Stimulated activated CD8-positive, alpha-beta memory T cell treated with anti-CD3 and anti-CD28 coated beads, Interleukin-2, amount 100 ng/mL, for 48 hours (primary cell): ENCODE results near the gene PCDHGA1.
A peak's percentile ranks its signal among the peaks of the same experiment; 100 is the strongest.

Source experiments
- DNase-seq, 2 donors: peaks; one replicate each; pipeline ENCODE4 v3.0.0-alpha.2; 2020; ENCODE audit warnings: low read depth in 2 of 2

PCDHGA1 gene

GRCh38 chr5:141529873-141530272, 199.6 kb downstream of the PCDHGA1 start:
- DNase-seq, result no peak

GRCh38 chr5:141532726-141533125, 202.4 kb downstream of the PCDHGA1 start:
- DNase-seq, result no peak

- no peak for DNase-seq
Observed at GRCh38 chr5:141533897-141534296, 203.6 kb downstream of the PCDHGA1 start.

- DNase-seq, result no peak
Observed at GRCh38 chr5:141534492-141535213, 204.3 kb downstream of the PCDHGA1 start.

- no peak for DNase-seq
Observed at GRCh38 chr5:141543053-141543452, 212.7 kb downstream of the PCDHGA1 start.

- DNase-seq, result no peak
Observed at GRCh38 chr5:141547488-141547887, 217.2 kb downstream of the PCDHGA1 start.

- DNase-seq, result no peak
Observed at GRCh38 chr5:141547921-141548320, 217.6 kb downstream of the PCDHGA1 start.

- peak; percentile 57 to 69 for DNase-seq
Observed at GRCh38 chr5:141557681-141558136, 227.4 kb downstream of the PCDHGA1 start.

GRCh38 chr5:141558150-141558549, 227.8 kb downstream of the PCDHGA1 start:
- no peak for DNase-seq

GRCh38 chr5:141559461-141559860, 229.1 kb downstream of the PCDHGA1 start:
- no peak for DNase-seq

- no peak for DNase-seq
Observed at GRCh38 chr5:141560151-141560550, 229.8 kb downstream of the PCDHGA1 start.

GRCh38 chr5:141560725-141561483, 230.6 kb downstream of the PCDHGA1 start:
- DNase-seq, result no peak
